Common myeloid progenitor, CD34-positive (primary cell): ENCODE measurements around the gene CACUL1.
"Not testable (repeated sequence)": the region's sequence is repeated elsewhere in the genome, so short reads cannot be mapped to it uniquely, and the experiment has no call there.

ENCODE experiments used
- CTCF ChIA-PET: fragments of 350-600 bp; sonication (Branson Sonifier 250); formaldehyde crosslinking; loops from one replicate; lab custom pipeline; 2021; ENCODE audit warnings: antibody characterized with exemption; lab: Charles Lee
- POLR2A ChIA-PET: fragments of 350-600 bp; sonication (Branson Sonifier 250); formaldehyde crosslinking; loops from one replicate; lab custom pipeline; 2021; ENCODE audit warnings: antibody characterized with exemption; lab: Charles Lee
- DNase-seq, 3 donors: peaks; one replicate each; pipeline versions ENCODE4 v3.0.0 to v3.0.0-alpha.2; 2013
- H3K27ac ChIP-seq, 2 experiments: 1 replicate in 1 of 2; 2 replicates in 1 of 2; pipeline ENCODE4 v1.7.0; 2013; ENCODE audit warnings: inconsistent platforms in 2 of 2, low read length in 2 of 2, mild to moderate bottlenecking in 2 of 2, low read depth in 1 of 2, moderate library complexity in 1 of 2; ENCODE audit not compliant: severe bottlenecking in 2 of 2, insufficient read depth in 1 of 2, poor library complexity in 1 of 2
- H3K27me3 ChIP-seq, 5 experiments: replicated peaks in 2 of 5; 1 replicate in 3 of 5; 2 replicates in 2 of 5; pipeline versions ENCODE4 v1.6.1 to v1.7.0; 2013; ENCODE audit warnings: low read length in 4 of 5, mild to moderate bottlenecking in 2 of 5, moderate library complexity in 2 of 5, inconsistent platforms in 1 of 5; ENCODE audit not compliant: insufficient read depth in 5 of 5, control insufficient read depth in 4 of 5
- H3K36me3 ChIP-seq, 4 experiments: 1 replicate in 2 of 4; 2 replicates in 2 of 4; pipeline versions ENCODE4 v1.6.1 to v1.7.0; 2013; ENCODE audit warnings: low read length in 3 of 4, control low read depth in 1 of 4, mild to moderate bottlenecking in 1 of 4; ENCODE audit not compliant: control insufficient read depth in 4 of 4, insufficient read depth in 4 of 4
- H3K4me1 ChIP-seq, 4 experiments: 1 replicate in 3 of 4; 2 replicates in 1 of 4; pipeline versions ENCODE4 v1.6.1 to v1.7.1; 2013; ENCODE audit warnings: low read length in 3 of 4, mild to moderate bottlenecking in 3 of 4, control low read depth in 1 of 4, inconsistent platforms in 1 of 4, moderate library complexity in 1 of 4; ENCODE audit not compliant: control insufficient read depth in 4 of 4, insufficient read depth in 4 of 4; ENCODE audit errors: control extremely low read depth in 1 of 4
- H3K4me3 ChIP-seq, 7 experiments: 1 replicate in 4 of 7; 2 replicates in 3 of 7; pipeline versions ENCODE4 v1.5.1 to v1.7.0; 2013; ENCODE audit warnings: mild to moderate bottlenecking in 7 of 7, low read length in 6 of 7, moderate library complexity in 6 of 7, inconsistent platforms in 2 of 7, low read depth in 2 of 7, control low read depth in 1 of 7; ENCODE audit not compliant: insufficient read depth in 4 of 7, control insufficient read depth in 1 of 7; ENCODE audit errors: extremely low read depth in 1 of 7
- H3K9me3 ChIP-seq, 5 experiments: 1 replicate in 4 of 5; 2 replicates in 1 of 5; pipeline versions ENCODE4 v1.6.1 to v1.7.1; 2013; ENCODE audit warnings: low read length in 4 of 5, mild to moderate bottlenecking in 2 of 5, inconsistent platforms in 1 of 5, low read depth in 1 of 5, moderate library complexity in 1 of 5; ENCODE audit not compliant: control insufficient read depth in 4 of 5, insufficient read depth in 2 of 5; ENCODE audit errors: control extremely low read depth in 1 of 5
- WGBS: methylation state at CpG from one replicate; pipeline ENCODE4 v1.1.5; 2013; ENCODE audit not compliant: insufficient coverage; 5-methylcytosine and 5-hydroxymethylcytosine counted together

The CACUL1 gene

DNA sequence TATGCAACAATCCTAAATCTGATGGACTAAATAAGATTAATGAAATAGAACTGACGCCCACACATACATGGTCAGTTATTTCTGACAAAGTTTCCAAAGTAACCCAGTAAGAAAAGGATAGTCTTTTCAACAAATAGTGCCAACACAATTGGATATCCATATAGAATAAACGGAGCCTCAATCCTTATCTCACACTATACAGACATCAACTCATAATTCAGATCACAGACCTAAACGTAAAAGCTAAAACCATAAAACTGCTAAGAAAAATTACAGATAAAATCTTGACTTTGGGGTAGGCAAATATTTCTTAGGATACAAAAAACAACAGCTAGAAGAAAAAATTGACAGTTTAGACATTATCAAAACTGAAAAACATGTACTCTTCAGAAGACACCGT, 8.5 kb downstream of the CACUL1 start:
- no peak overlapping the region for H3K4me3 ChIP-seq
- POLR2A ChIA-PET = interaction anchor here (1.3 kb wide), 1 partner anchor 9 kb away, joined by 5 read pairs; the partner anchor contains the start of gene CACUL1
- no peak overlapping the region for H3K27ac ChIP-seq
- peaks cover 0 to 9% (median 7%) of the 10 kb centered on the region in 4 experiments for H3K4me1 ChIP-seq
- no peaks in the 10 kb centered on the region for H3K9me3 ChIP-seq
- H3K27me3 ChIP-seq = no peaks in the 10 kb centered on the region
- CTCF ChIA-PET = no interaction called here
- H3K36me3 ChIP-seq = peaks cover 6 to 11% (median 8%) of the 10 kb centered on the region in 4 experiments
- no CpG with 5 or more reads among the region's 4 CpGs for WGBS
- DNase-seq = no peak

DNA sequence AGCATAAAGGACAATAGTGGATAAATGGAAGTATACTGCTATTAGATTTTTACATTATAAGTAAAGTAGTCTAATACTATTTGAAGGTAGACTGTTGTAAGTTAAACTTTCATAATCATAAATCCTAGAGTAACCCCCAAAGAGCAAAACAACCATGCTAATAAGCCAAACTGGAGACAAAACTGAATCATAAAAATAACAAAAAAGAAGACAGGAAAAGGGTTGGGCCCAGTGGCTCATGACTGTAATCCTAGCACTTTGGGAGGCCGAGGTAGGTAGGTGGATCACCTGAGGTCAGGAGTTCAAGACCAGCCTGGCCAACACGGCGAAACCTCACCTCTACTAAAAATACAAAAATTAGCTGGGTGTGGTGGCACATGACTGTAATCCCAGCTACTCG, 9.7 kb downstream of the CACUL1 start:
- no peak overlapping the region for H3K27ac ChIP-seq
- H3K4me3 ChIP-seq = no peak overlapping the region
- WGBS = 83% methylated on average over 1 of the region's 4 CpGs
- H3K4me1 ChIP-seq = peaks cover 0 to 9% (median 7%) of the 10 kb centered on the region in 4 experiments
- no peaks in the 10 kb centered on the region for H3K27me3 ChIP-seq
- H3K9me3 ChIP-seq = no peaks in the 10 kb centered on the region
- no peak for DNase-seq
- POLR2A ChIA-PET = no interaction called here
- CTCF ChIA-PET = interaction anchor here (0.6 kb wide), 1 partner anchor 22 kb away, joined by 4 read pairs; no protein-coding TSS in a partner anchor
- peaks cover 6 to 9% (median 7%) of the 10 kb centered on the region in 4 experiments for H3K36me3 ChIP-seq

DNA sequence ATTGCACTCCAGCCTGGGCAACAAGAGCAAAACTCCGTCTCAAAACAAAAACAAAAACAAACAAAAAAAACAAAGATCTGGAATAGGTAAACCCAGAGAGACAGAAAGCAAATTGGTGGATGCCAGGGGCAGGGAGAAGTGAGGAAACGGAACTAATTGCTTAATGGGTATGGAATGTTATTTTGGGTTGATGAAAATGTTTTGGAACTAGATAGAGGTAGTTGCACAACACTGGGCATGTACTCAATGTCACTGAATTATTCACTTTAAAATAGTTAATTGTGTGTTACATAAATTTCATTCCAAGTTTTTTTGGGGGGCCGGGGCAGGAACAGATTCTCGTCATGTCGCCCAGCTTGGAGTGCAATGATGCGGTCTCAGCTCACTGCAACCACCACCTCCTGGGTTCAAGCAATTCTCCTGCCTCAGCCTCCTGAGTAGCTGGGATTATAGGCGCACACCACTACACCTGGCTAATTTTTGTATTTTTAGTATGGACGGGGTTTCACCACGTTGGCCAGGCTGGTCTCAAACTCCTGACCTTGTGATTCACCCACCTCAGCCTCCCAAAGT, 10.3 kb downstream of the CACUL1 start:
- H3K4me3 ChIP-seq, DNase-seq, H3K27ac ChIP-seq, H3K27me3 ChIP-seq, CTCF ChIA-PET, H3K36me3 ChIP-seq, POLR2A ChIA-PET, H3K9me3 ChIP-seq: not testable (repeated sequence)
- peaks cover 0 to 10% (median 8%) of the 10 kb centered on the region in 4 experiments for H3K4me1 ChIP-seq
- 100% methylated on average over 5 of the region's 9 CpGs for WGBS

DNA sequence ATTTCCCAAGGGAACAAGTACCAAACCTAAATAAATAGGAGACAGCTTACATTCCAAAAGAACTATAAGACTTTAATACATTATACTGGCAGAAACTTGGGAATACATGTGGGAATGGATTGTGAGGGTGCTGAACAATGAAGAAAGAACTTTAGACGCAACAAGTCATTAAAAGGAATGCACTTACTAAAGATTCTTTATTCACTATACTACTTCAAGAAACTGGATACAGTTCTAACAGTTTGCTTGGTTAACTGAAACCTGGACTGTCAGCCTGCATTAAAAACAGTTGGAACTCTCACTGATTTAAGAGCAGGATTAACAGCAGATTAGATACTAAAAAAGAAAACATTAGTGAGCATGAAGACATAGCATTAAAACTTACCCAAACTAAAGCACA, 12.0 kb downstream of the CACUL1 start:
- peaks cover 0 to 12% (median 10%) of the 10 kb centered on the region in 4 experiments for H3K4me1 ChIP-seq
- no peaks in the 10 kb centered on the region for H3K27me3 ChIP-seq
- peaks cover 0 to 7% (median 1%) of the 10 kb centered on the region in 4 experiments for H3K36me3 ChIP-seq
- no peak for DNase-seq
- CTCF ChIA-PET = interaction anchor here (1.9 kb wide), 1 partner anchor 8 kb away, joined by 8 read pairs; no protein-coding TSS in a partner anchor
- no CpG with 5 or more reads among the region's 1 CpG for WGBS
- no peak overlapping the region for H3K27ac ChIP-seq
- no peak overlapping the region for H3K4me3 ChIP-seq
- H3K9me3 ChIP-seq = no peaks in the 10 kb centered on the region
- POLR2A ChIA-PET = no interaction called here

DNA sequence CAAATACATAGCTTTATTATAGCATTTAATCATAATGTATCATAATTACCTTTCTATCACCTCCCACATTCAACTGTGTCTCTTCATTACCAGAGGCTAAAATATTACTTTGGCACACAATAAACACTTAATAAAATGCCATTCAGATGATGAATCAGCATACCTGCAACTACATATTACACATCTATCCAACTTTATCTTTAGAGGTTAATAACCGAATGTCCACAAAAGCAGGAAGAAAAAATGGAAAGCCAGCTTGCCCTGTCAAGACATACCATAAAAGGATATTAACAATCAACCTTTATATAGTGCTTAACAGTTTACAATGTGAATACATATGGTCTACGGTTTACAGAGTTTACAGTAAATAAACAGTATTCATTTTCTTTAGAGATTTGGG, 12.7 kb downstream of the CACUL1 start:
- peaks cover 0 to 12% (median 10%) of the 10 kb centered on the region in 4 experiments for H3K4me1 ChIP-seq

DNA sequence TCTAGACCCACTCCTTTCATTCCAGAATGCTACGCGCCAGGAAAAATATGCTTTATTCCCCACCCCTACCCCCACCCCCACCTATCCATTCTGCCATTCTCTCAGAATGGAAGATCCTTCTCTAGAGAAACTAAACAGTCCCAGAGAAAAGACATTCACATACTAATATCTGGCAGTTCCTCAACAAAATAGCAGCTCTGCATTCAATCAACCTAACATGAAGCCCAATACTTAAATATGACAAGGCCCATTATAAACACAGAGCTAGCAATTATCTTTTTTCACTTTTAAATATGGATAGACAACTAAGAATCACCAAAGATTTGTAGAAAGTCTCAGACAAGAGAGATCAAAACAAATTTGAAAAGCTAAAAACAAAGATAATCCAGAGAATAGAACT, 16.4 kb downstream of the CACUL1 start:
- CTCF ChIA-PET = interaction anchor here (0.8 to 1.3 kb wide), 2 partner anchors 16 to 62 kb away, joined by 3 read pairs; no protein-coding TSS in a partner anchor
- Histone ChIP-seq H3K4me3 (no peak overlapping the region), H3K27me3 (no peaks in the 10 kb centered on the region), H3K36me3 (no peaks in the 10 kb centered on the region), H3K4me1 (peaks cover 4 to 28% (median 15%) of the 10 kb centered on the region in 4 experiments), H3K9me3 (no peaks in the 10 kb centered on the region), H3K27ac (no peak overlapping the region)
- POLR2A ChIA-PET = no interaction called here
- DNase-seq = no peak
- WGBS = 100% methylated on average over 2 of the region's 2 CpGs

More for the DNA sequence above, 12.7 kb downstream of the CACUL1 start:
- ChIA-PET CTCF (interaction anchor here (1.9 kb wide), 1 partner anchor 9 kb away, joined by 8 read pairs; no protein-coding TSS in a partner anchor), POLR2A (no interaction called here)
- Histone ChIP-seq H3K27me3 (no peaks in the 10 kb centered on the region), H3K9me3 (no peaks in the 10 kb centered on the region), H3K36me3 (peaks cover 0 to 7% (median 1%) of the 10 kb centered on the region in 4 experiments), H3K27ac (no peak overlapping the region), H3K4me3 (no peak overlapping the region)
- WGBS = no CpG with 5 or more reads among the region's 2 CpGs
- no peak for DNase-seq

DNA sequence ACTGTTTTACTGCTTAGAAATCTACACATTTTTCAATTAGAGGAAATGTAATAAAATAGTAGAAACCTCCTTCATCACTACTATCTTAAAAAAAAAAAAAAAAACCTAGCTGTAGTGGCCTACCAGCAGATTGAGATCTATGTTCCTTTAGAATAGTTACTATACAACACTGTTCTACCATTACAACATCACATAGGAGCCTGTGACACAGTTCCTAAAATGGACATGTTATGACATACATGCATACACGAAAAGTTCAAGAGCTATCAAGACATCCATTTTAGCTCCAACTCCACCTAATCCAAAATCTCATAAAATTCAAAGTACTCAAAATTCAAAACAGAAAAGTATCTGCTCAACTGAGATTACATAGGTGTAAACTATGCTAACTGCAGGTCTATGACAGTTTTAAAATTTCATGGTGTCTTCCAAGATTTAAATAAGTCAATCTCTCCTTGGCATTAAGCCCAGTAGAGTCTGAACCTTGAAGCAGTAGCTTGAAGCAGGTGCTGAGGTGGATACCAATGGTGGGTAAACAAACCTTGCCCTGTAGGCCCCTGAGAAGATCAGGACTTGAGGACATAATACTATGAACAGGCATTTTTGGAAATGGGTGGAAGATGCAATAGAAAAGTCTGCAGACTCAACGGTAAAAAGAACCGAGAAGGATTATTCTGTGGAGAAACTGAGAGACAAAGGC, 17.0 kb downstream of the CACUL1 start:
- Histone ChIP-seq H3K9me3 (no peaks in the 10 kb centered on the region), H3K27me3 (no peaks in the 10 kb centered on the region), H3K36me3 (no peaks in the 10 kb centered on the region), H3K4me3 (no peak overlapping the region), H3K27ac (no peak overlapping the region), H3K4me1 (peaks cover 4 to 28% (median 18%) of the 10 kb centered on the region in 4 experiments)
- 96% methylated on average over 3 of the region's 3 CpGs for WGBS
- no peak for DNase-seq
- ChIA-PET POLR2A (no interaction called here), CTCF (interaction anchor here (0.6 kb wide), 1 partner anchor 9 kb away, joined by 3 read pairs; no protein-coding TSS in a partner anchor)
